ENCODE results near the gene IL10RA. TPM values are rescaled to one million over a fixed set of nuclear protein-coding genes. Genes with fewer than 3 reads are reported as not detected.

The IL10RA gene
- total RNA-seq, 1 experiment from 2014 or later = 1.7 TPM

DNA sequence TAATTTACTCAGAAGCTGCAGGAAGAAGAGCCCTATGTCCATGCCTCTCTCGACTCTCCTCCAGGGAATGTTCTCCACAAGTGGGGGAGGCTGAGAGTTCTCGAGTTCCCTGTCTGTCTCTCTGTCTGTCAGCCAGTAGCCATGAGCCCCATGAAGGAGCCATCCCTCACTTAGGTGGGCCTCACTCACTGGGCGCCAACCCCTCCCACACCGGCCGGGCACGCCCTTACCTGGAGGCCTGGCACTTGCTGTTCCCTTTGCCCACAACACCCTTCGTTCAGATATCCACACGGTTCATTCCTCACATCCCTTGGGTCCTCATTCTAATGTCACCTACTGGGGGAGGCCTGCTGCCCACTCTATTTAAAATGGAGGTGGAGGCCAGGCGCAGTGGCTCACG lies 14.2 kb upstream of the IL10RA start:
- BruUV-seq (replicated peaks) = no TSS peak
- CTCF ChIA-PET = no interaction called here
- intact Hi-C loops (cut with micrococcal nuclease) = no loop called here

More for the DNA sequence above, 14.2 kb upstream of the IL10RA start:
- Histone ChIP-seq H3K9me2 (ENCODE audit: insufficient read depth) (no peaks in the 10 kb centered on the region), H3K4me3 (replicated peaks in 1 of 2; ENCODE audit: low read depth in 1 of 2, low read length in 2 of 2) (no peak overlapping the region), H3K4me1 (ENCODE audit: control insufficient read depth in 1 of 2, insufficient read depth in 2 of 2, low read length in 2 of 2) (peaks cover 0 to 5% of the 10 kb centered on the region in 2 experiments; a peak in 1 of 4 replicates), H3K9ac (ENCODE audit: low read length) (no peak overlapping the region), H3K27me3 (ENCODE audit: insufficient read depth, low read length) (no peaks in the 10 kb centered on the region), H3K27ac (ENCODE audit: low read depth, low read length) (no peak overlapping the region), H3K79me2 (ENCODE audit: insufficient read depth, low read length) (no peaks in the 10 kb centered on the region), H3K9me3 (ENCODE audit: control insufficient read depth in 1 of 2, insufficient read depth in 1 of 2, low read depth in 1 of 2, low read length in 2 of 2) (no peaks in the 10 kb centered on the region), H3K36me3 (ENCODE audit: control insufficient read depth in 1 of 2, insufficient read depth in 2 of 2, low read length in 2 of 2) (no peaks in the 10 kb centered on the region), H4K20me1 (ENCODE audit: insufficient read depth) (no peaks in the 10 kb centered on the region), H2AFZ (ENCODE audit: low read depth, low read length, poor library complexity, severe bottlenecking) (no peak overlapping the region), H3K4me2 (ENCODE audit: low read length) (no peak overlapping the region)
- ATAC-seq (no peak), DNase-seq (ENCODE audit: low read depth, low spot score) (no peak)
- ChIA-PET RAD21 (ENCODE audit: low non-redundant PET in 1 of 2, low total read pairs in 2 of 2, uncharacterized antibody in 2 of 2, unreplicated experiment in 2 of 2) (no interaction called here), POLR2A (no interaction called here)
- TF ChIP-seq FOSL1 (IDR thresholded peaks at IDR 0.05; ENCODE audit: low read depth) (no peak), EZH2phosphoT487 (IDR thresholded peaks at IDR 0.05; ENCODE audit: borderline replicate concordance) (no peak), EGR1 (IDR thresholded peaks at IDR 0.05; ENCODE audit: low read depth) (no peak), RAD21 (IDR thresholded peaks at IDR 0.05; ENCODE audit: low read depth) (no peak), YY1 (IDR thresholded peaks at IDR 0.05; ENCODE audit: extremely low read depth, insufficient replicate concordance, low read depth, low read length) (no peak), CTCF (IDR thresholded peaks at IDR 0.05 in 2 of 3, conservative IDR thresholded peaks at IDR 0.05 in 1 of 3; ENCODE audit: borderline replicate concordance in 1 of 3, insufficient read depth in 1 of 3, low read depth in 2 of 3, low read length in 2 of 3) (no peak), SIN3A (IDR thresholded peaks at IDR 0.05; ENCODE audit: low read depth) (no peak), CEBPB (IDR thresholded peaks at IDR 0.05; ENCODE audit: low read depth) (no peak), EZH2 (IDR thresholded peaks at IDR 0.05) (no peak), ELF1 (IDR thresholded peaks at IDR 0.05; ENCODE audit: borderline replicate concordance, low read depth) (no peak), CBX3 (IDR thresholded peaks at IDR 0.05; ENCODE audit: low read depth) (no peak), SRF (IDR thresholded peaks at IDR 0.05; ENCODE audit: low read depth) (no peak), ZNF274 (IDR thresholded peaks at IDR 0.05; ENCODE audit: low read depth, low read length) (no peak), REST (IDR thresholded peaks at IDR 0.05; ENCODE audit: low read depth) (no peak), POLR2AphosphoS5 (IDR thresholded peaks at IDR 0.05; ENCODE audit: low read depth, low read length) (no peak), JUND (IDR thresholded peaks at IDR 0.05) (no peak), POLR2A (IDR thresholded peaks at IDR 0.05; ENCODE audit: borderline replicate concordance, extremely low read depth, insufficient read depth, insufficient read length) (no peak), ATF3 (IDR thresholded peaks at IDR 0.05) (no peak), TCF7L2 (IDR thresholded peaks at IDR 0.05; ENCODE audit: borderline replicate concordance, extremely low read depth, insufficient read depth, insufficient read length) (no peak)
- TF ChIP-seq, protein P1, sequence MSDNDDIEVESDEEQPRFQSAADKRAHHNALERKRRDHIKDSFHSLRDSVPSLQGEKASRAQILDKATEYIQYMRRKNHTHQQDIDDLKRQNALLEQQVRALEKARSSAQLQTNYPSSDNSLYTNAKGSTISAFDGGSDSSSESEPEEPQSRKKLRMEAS (IDR thresholded peaks at IDR 0.05) = no peak

Measured in HCT116 (cell line).